GM20000 (cell line): Measurements from ENCODE around the gene ZNF423.

Experiments used
- DNase-seq: peaks from one replicate; pipeline ENCODE4 v3.0.0; 2012; ENCODE audit warnings: low spot score
- CTCF ChIP-seq: IDR thresholded peaks from 2 replicates; pipeline ENCODE4 v1.5.1; 2012; ENCODE audit warnings: mild to moderate bottlenecking, control low read depth; ENCODE audit errors: extremely low read depth, missing control alignments

ZNF423 gene

GRCh38 chr16:49619811-49620157, 236.1 kb downstream of the ZNF423 start:
- DNase-seq = no peak
- TF ChIP-seq CTCF = no peak

GRCh38 chr16:49618955-49619354, 237.0 kb downstream of the ZNF423 start:
- DNase-seq = no peak

GRCh38 chr16:49617710-49618330, 238.1 kb downstream of the ZNF423 start:
- TF ChIP-seq CTCF = no peak
- DNase-seq = no peak

More at GRCh38 chr16:49618955-49619354, 237.0 kb downstream of the ZNF423 start:
- TF ChIP-seq CTCF = no peak

GRCh38 chr16:49617016-49617629, 238.8 kb downstream of the ZNF423 start:
- TF ChIP-seq CTCF = no peak
- DNase-seq = no peak

- TF ChIP-seq CTCF = no peak
- no peak for DNase-seq
These were observed 240.3 kb downstream of the ZNF423 start for GRCh38 chr16:49615576-49615975.

- no peak for DNase-seq
- TF ChIP-seq CTCF = no peak
These were observed 244.9 kb downstream of the ZNF423 start for GRCh38 chr16:49610983-49611382.

- TF ChIP-seq CTCF = no peak
- DNase-seq = no peak
These were observed 247.1 kb downstream of the ZNF423 start for GRCh38 chr16:49608779-49609178.
